Measurements from ENCODE around the gene SLC19A2. TPM values are rescaled to one million over a fixed set of nuclear protein-coding genes. Genes with fewer than 3 reads are reported as not detected.

The SLC19A2 gene
- total RNA-seq, 1 experiment from 2014 or later: 12.8 TPM

DNA sequence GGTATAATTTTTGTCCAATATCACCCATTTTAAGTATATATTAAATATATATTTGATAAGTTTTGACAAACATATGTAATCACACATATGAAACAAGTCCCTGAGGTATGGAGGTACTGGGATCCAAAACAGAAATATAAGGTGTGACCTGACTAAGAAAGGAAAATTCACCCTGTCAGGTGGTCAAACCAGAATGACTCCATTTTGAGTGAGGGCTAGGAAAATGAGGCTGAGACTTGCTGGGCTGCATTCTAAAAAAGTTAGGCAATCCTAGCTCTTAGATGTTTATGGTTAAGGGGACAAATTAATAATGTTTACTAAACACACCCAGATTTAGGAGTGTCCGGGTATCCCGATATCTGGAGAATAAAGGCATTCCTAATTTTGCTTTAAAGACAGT, 11.6 kb upstream of the SLC19A2 start:
- Histone ChIP-seq H3K4me1 (ENCODE audit: insufficient read depth, low read length) (no peaks in the 10 kb centered on the region), H3K79me1 (ENCODE audit: insufficient read depth, low read depth, low read length, poor library complexity, severe bottlenecking) (no peaks in the 10 kb centered on the region), H3K79me2 (ENCODE audit: insufficient read depth, low read length) (no peaks in the 10 kb centered on the region), H3K9ac (ENCODE audit: extremely low read depth, insufficient read length, low read length) (no peak overlapping the region), H2BK12ac (ENCODE audit: insufficient read length, low read depth, low read length) (no peak overlapping the region), H2BK120ac (ENCODE audit: low read depth, low read length, poor library complexity, severe bottlenecking) (no peak overlapping the region), H4K91ac (ENCODE audit: insufficient read length, low read depth, low read length) (no peak overlapping the region), H3T11ph (ENCODE audit: low read length) (no peak overlapping the region), H2BK20ac (ENCODE audit: low read depth, low read length, poor library complexity, severe bottlenecking) (no peak overlapping the region), H4K20me1 (ENCODE audit: control insufficient read depth, insufficient read depth, insufficient read length) (no peaks in the 10 kb centered on the region), H3K56ac (ENCODE audit: insufficient read length, low read depth, low read length) (no peak overlapping the region), H3K23ac (ENCODE audit: insufficient read length, low read depth, low read length) (no peak overlapping the region), H3K14ac (ENCODE audit: insufficient read depth, low read length) (no peak overlapping the region), H2AFZ (ENCODE audit: low read length) (no peak overlapping the region), H2AK5ac (ENCODE audit: insufficient read length, low read length) (no peak overlapping the region), H3K23me2 (ENCODE audit: insufficient read length, low read depth, low read length, poor library complexity, severe bottlenecking) (no peaks in the 10 kb centered on the region), H3K9me3 (ENCODE audit: control insufficient read depth, low read depth, low read length) (no peaks in the 10 kb centered on the region), H2BK15ac (ENCODE audit: low read depth, low read length) (no peak overlapping the region), H3K4me2 (ENCODE audit: insufficient read depth, insufficient read length, low read length) (no peak overlapping the region), H4K5ac (ENCODE audit: insufficient read length, low read depth, low read length) (no peak overlapping the region), H4K8ac (replicated peaks; ENCODE audit: insufficient read length, low read depth, low read length) (no peak overlapping the region), H3K27ac (ENCODE audit: insufficient read length, low read depth, low read length) (no peak overlapping the region), H3K18ac (ENCODE audit: insufficient read length, low read depth, low read length) (no peak overlapping the region), H2BK5ac (ENCODE audit: insufficient read length, low read length) (no peak overlapping the region), H3K4ac (ENCODE audit: low read depth, low read length) (no peak overlapping the region), H3K27me3 (ENCODE audit: insufficient read depth, low read length) (no peaks in the 10 kb centered on the region)
- TF ChIP-seq, protein P1, sequence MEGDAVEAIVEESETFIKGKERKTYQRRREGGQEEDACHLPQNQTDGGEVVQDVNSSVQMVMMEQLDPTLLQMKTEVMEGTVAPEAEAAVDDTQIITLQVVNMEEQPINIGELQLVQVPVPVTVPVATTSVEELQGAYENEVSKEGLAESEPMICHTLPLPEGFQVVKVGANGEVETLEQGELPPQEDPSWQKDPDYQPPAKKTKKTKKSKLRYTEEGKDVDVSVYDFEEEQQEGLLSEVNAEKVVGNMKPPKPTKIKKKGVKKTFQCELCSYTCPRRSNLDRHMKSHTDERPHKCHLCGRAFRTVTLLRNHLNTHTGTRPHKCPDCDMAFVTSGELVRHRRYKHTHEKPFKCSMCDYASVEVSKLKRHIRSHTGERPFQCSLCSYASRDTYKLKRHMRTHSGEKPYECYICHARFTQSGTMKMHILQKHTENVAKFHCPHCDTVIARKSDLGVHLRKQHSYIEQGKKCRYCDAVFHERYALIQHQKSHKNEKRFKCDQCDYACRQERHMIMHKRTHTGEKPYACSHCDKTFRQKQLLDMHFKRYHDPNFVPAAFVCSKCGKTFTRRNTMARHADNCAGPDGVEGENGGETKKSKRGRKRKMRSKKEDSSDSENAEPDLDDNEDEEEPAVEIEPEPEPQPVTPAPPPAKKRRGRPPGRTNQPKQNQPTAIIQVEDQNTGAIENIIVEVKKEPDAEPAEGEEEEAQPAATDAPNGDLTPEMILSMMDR (conservative IDR thresholded peaks at IDR 0.05): no peak
- Mint-ChIP-seq H3K9me3 (peaks cover 2 to 5% of the 10 kb centered on the region in 2 experiments; a peak in 3 of 5 replicates), H3K36me3 (ENCODE audit: insufficient read depth in 1 of 3, low read depth in 3 of 3) (no peaks in the 10 kb centered on the region; a peak in 1 of 7 replicates), H3K27me3 (ENCODE audit: low read depth) (no peaks in the 10 kb centered on the region; the same call in 1 of the 2 replicates), H3K4me3 (no peak overlapping the region), H3K4me1 (no peaks in the 10 kb centered on the region), H3K27ac (no peak overlapping the region)
- no peak for DNase-seq
- no CpG with 5 or more reads among the region's 2 CpGs for WGBS (ENCODE audit: extremely low coverage, insufficient read length, low lambda C conversion rate)

Data from H9 (cell line).